Neural crest cell (in vitro differentiated cells): ENCODE results near the gene ZNHIT2. TPM values are rescaled to one million over a fixed set of nuclear protein-coding genes. Genes with fewer than 3 reads are reported as not detected.
"Not testable (repeated sequence)": the region's sequence is repeated elsewhere in the genome, so short reads cannot be mapped to it uniquely, and the experiment has no call there.

Source experiments
- DNase-seq: peaks from one replicate; pipeline ENCODE4 v3.0.0; 2021; ENCODE audit warnings: low read depth, mixed read lengths, low spot score
- H3K27ac Mint-ChIP-seq: one replicate; pipeline ENCODE4 v1.8.0; 2021; ENCODE audit warnings: mild to moderate bottlenecking, mixed read lengths; ENCODE audit not compliant: unreplicated experiment
- H3K27me3 Mint-ChIP-seq: 2 replicates; pipeline ENCODE4 v1.8.0; 2021; ENCODE audit warnings: low read depth, mild to moderate bottlenecking, mixed read lengths
- H3K36me3 Mint-ChIP-seq: 2 replicates; pipeline ENCODE4 v1.8.0; 2021; ENCODE audit warnings: low read depth, mild to moderate bottlenecking, mixed read lengths
- H3K4me1 Mint-ChIP-seq: 2 replicates; pipeline ENCODE4 v1.8.0; 2021; ENCODE audit warnings: mixed read lengths
- H3K4me3 Mint-ChIP-seq: one replicate; pipeline ENCODE4 v1.8.0; 2021; ENCODE audit warnings: mild to moderate bottlenecking, mixed read lengths
- H3K9me3 Mint-ChIP-seq: 2 replicates; pipeline ENCODE4 v1.8.0; 2021; ENCODE audit warnings: mixed read lengths
- CTCF ChIP-seq: fragments of 200-600 bp; sonication (generic); conservative IDR thresholded peaks from 2 replicates; pipeline ENCODE4 v1.5.0; 2021; ENCODE audit warnings: antibody characterized with exemption, mild to moderate bottlenecking
- total RNA-seq: library from RNA; stranded (reverse); gene quantifications from 2 replicates; pipeline ENCODE4 v1.2.1, GENCODE V29; 2021

Gene ZNHIT2
- total RNA-seq, 1 donor from 2014 or later: 8.0 TPM

GRCh38 chr11:65120831-65121230 is 3.3 kb upstream of the ZNHIT2 start:
- H3K36me3 Mint-ChIP-seq: peaks cover 15% of the 10 kb centered on the region
- peaks cover 6% of the 10 kb centered on the region for H3K27me3 Mint-ChIP-seq
- DNase-seq: no peak
- peak overlapping the region; percentile 100 for H3K4me3 Mint-ChIP-seq
- no peak for TF ChIP-seq CTCF
- peaks cover 49% of the 10 kb centered on the region for H3K4me1 Mint-ChIP-seq
- no peaks in the 10 kb centered on the region for H3K9me3 Mint-ChIP-seq
- H3K27ac Mint-ChIP-seq: peak overlapping the region; percentile 99

- no peak overlapping the region for H3K27ac Mint-ChIP-seq
- no peak for TF ChIP-seq CTCF
- H3K4me1 Mint-ChIP-seq: peaks cover 49% of the 10 kb centered on the region
Observed at GRCh38 chr11:65119670-65119995, 2.1 kb upstream of the ZNHIT2 start.

GRCh38 chr11:65118891-65119669 is 1.6 kb upstream of the ZNHIT2 start:
- not testable (repeated sequence) for H3K27me3 Mint-ChIP-seq, DNase-seq, H3K9me3 Mint-ChIP-seq, H3K27ac Mint-ChIP-seq
- Mint-ChIP-seq H3K36me3 (peaks cover 15% of the 10 kb centered on the region), H3K4me1 (peaks cover 48% of the 10 kb centered on the region), H3K4me3 (peak overlapping the region; percentile 100)

More at GRCh38 chr11:65119670-65119995, 2.1 kb upstream of the ZNHIT2 start:
- no peak for DNase-seq
- peaks cover 10% of the 10 kb centered on the region for H3K27me3 Mint-ChIP-seq
- H3K9me3 Mint-ChIP-seq: no peaks in the 10 kb centered on the region
- H3K4me3 Mint-ChIP-seq: peak overlapping the region; percentile 100
- H3K36me3 Mint-ChIP-seq: peaks cover 15% of the 10 kb centered on the region

- peak overlapping the region; percentile 100 for H3K4me3 Mint-ChIP-seq
- H3K9me3 Mint-ChIP-seq: no peaks in the 10 kb centered on the region
- DNase-seq: no peak
- peaks cover 54% of the 10 kb centered on the region for H3K4me1 Mint-ChIP-seq
- H3K27ac Mint-ChIP-seq: peak overlapping the region; percentile 73
- peaks cover 10% of the 10 kb centered on the region for H3K27me3 Mint-ChIP-seq
- peaks cover 15% of the 10 kb centered on the region for H3K36me3 Mint-ChIP-seq
- TF ChIP-seq CTCF: peak; percentile 52
Observed at GRCh38 chr11:65118097-65118837, 766 bp upstream of the ZNHIT2 start.

GRCh38 chr11:65116370-65117205 is 913 bp downstream of the ZNHIT2 start:
- H3K36me3 Mint-ChIP-seq: peaks cover 9% of the 10 kb centered on the region

More at GRCh38 chr11:65116370-65117205, 913 bp downstream of the ZNHIT2 start:
- H3K27ac Mint-ChIP-seq: peak overlapping the region; percentile 84
- TF ChIP-seq CTCF: no peak
- H3K4me1 Mint-ChIP-seq: peaks cover 44% of the 10 kb centered on the region
- H3K9me3 Mint-ChIP-seq: no peaks in the 10 kb centered on the region
- H3K4me3 Mint-ChIP-seq: peak overlapping the region; percentile 99
- H3K27me3 Mint-ChIP-seq: peaks cover 14% of the 10 kb centered on the region
- DNase-seq: no peak
